HEK293 (cell line): ENCODE measurements around the gene COL18A1.

Experiments
- CTCF ChIP-seq: fragments of 450-650 bp; formaldehyde crosslinking; IDR thresholded peaks from 2 replicates; pipeline ENCODE4 v1.5.1; 2016; ENCODE audit warnings: missing biosample characterization, missing genetic modification characterization
- MZF1 ChIP-seq: fragments of 450-650 bp; formaldehyde crosslinking; IDR thresholded peaks from 2 replicates; pipeline ENCODE4 v1.5.1; 2017; ENCODE audit warnings: missing biosample characterization, missing genetic modification characterization, borderline replicate concordance
- YY1 ChIP-seq: fragments of 450-650 bp; formaldehyde crosslinking; IDR thresholded peaks from 2 replicates; pipeline ENCODE4 v1.5.1; 2018; ENCODE audit warnings: missing biosample characterization, missing genetic modification characterization
- ZBTB44 ChIP-seq: fragments of 450-650 bp; IDR thresholded peaks from 2 replicates; pipeline ENCODE4 v1.5.1; 2018; ENCODE audit warnings: missing biosample characterization, mild to moderate bottlenecking, missing genetic modification characterization
- ZEB2 ChIP-seq: fragments of 450-650 bp; formaldehyde crosslinking; IDR thresholded peaks from 2 replicates; pipeline ENCODE4 v1.5.1; 2016; ENCODE audit warnings: missing biosample characterization, missing genetic modification characterization
- ZFP37 ChIP-seq: fragments of 450-650 bp; formaldehyde crosslinking; IDR thresholded peaks from 2 replicates; pipeline ENCODE4 v1.5.1; 2016; ENCODE audit warnings: missing biosample characterization, missing genetic modification characterization
- ZNF114 ChIP-seq: fragments of 450-650 bp; formaldehyde crosslinking; IDR thresholded peaks from 2 replicates; pipeline ENCODE4 v1.5.0; 2017; ENCODE audit warnings: missing biosample characterization, missing genetic modification characterization
- ZNF24 ChIP-seq: fragments of 450-650 bp; formaldehyde crosslinking; IDR thresholded peaks from 2 replicates; pipeline ENCODE4 v1.5.1; 2016; ENCODE audit warnings: missing biosample characterization, missing genetic modification characterization
- ZNF561 ChIP-seq: fragments of 450-650 bp; IDR thresholded peaks from 2 replicates; pipeline ENCODE4 v1.5.1; 2018; ENCODE audit warnings: missing biosample characterization, missing genetic modification characterization, borderline replicate concordance
- ZNF670 ChIP-seq: fragments of 450-650 bp; formaldehyde crosslinking; IDR thresholded peaks from 2 replicates; pipeline ENCODE4 v1.5.1; 2016; ENCODE audit warnings: missing biosample characterization, missing genetic modification characterization, low read depth
- TF ChIP-seq, protein P1 (sequence below): fragments of 450-650 bp; formaldehyde crosslinking; IDR thresholded peaks from 2 replicates; pipeline ENCODE4 v1.5.1; 2017; ENCODE audit warnings: missing biosample characterization, mild to moderate bottlenecking, missing genetic modification characterization, moderate library complexity

- no peak for TF ChIP-seq CTCF (tag by site-specific recombination)
- no peak for TF ChIP-seq YY1 (tag by site-specific recombination)
- TF ChIP-seq ZNF670 = no peak
- TF ChIP-seq, protein P1, sequence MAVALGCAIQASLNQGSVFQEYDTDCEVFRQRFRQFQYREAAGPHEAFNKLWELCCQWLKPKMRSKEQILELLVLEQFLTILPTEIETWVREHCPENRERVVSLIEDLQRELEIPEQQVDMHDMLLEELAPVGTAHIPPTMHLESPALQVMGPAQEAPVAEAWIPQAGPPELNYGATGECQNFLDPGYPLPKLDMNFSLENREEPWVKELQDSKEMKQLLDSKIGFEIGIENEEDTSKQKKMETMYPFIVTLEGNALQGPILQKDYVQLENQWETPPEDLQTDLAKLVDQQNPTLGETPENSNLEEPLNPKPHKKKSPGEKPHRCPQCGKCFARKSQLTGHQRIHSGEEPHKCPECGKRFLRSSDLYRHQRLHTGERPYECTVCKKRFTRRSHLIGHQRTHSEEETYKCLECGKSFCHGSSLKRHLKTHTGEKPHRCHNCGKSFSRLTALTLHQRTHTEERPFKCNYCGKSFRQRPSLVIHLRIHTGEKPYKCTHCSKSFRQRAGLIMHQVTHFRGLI = no peak
- TF ChIP-seq ZNF24 = no peak
- TF ChIP-seq MZF1 (tag by site-specific recombination) = no peak
- no peak for TF ChIP-seq ZNF561 (tag by site-specific recombination)
- no peak for TF ChIP-seq ZNF114
- TF ChIP-seq ZEB2 (tag by site-specific recombination) = no peak
- TF ChIP-seq ZBTB44 (tag by site-specific recombination) = no peak
- no peak for TF ChIP-seq ZFP37
Measured at GRCh38 chr21:45454060-45454925, 49.3 kb downstream of the COL18A1 start.
